HUES6 (cell line): ENCODE results near the gene OSTM1.

ENCODE experiments used
- H3K27ac ChIP-seq: 2 replicates; pipeline ENCODE4 v1.7.0; 2013; ENCODE audit warnings: low read depth, mild to moderate bottlenecking, low read length, inconsistent platforms
- H3K27me3 ChIP-seq: 2 replicates; pipeline ENCODE4 v1.6.1; 2013; ENCODE audit warnings: low read length; ENCODE audit not compliant: control insufficient read depth, insufficient read depth
- H3K36me3 ChIP-seq: 2 replicates; pipeline ENCODE4 v1.6.1; 2013; ENCODE audit warnings: low read length; ENCODE audit not compliant: control insufficient read depth, insufficient read depth
- H3K4me1 ChIP-seq: 2 replicates; pipeline ENCODE4 v1.6.1; 2013; ENCODE audit warnings: low read length; ENCODE audit not compliant: control insufficient read depth, insufficient read depth
- H3K4me3 ChIP-seq: 2 replicates; pipeline ENCODE4 v1.5.1; 2013; ENCODE audit warnings: low read depth, low read length
- H3K9ac ChIP-seq: one replicate; pipeline ENCODE4 v1.6.1; 2013; ENCODE audit warnings: mild to moderate bottlenecking, low read length
- H3K9me3 ChIP-seq: 2 replicates; pipeline ENCODE4 v1.6.1; 2013; ENCODE audit warnings: low read depth, low read length; ENCODE audit not compliant: control insufficient read depth, insufficient read depth

OSTM1 gene

GRCh38 chr6:108074359-108075144 is at the start of gene OSTM1:
Gene OSTM1, minus strand, starts transcription at chr6:108074741. Its CDS starts 90 bp downstream, at chr6:108074651.
- Histone ChIP-seq H3K27me3 (no peaks in the 10 kb centered on the region), H3K4me1 (peaks cover 19% of the 10 kb centered on the region), H3K4me3 (peak within 1 kb of the TSS; percentile 83), H3K27ac (peak within 1 kb of the TSS; percentile 71; the same call in 1 of the 2 replicates), H3K9me3 (no peaks in the 10 kb centered on the region), H3K9ac (peak within 1 kb of the TSS; percentile 92), H3K36me3 (no peaks in the 10 kb centered on the region)

- no peaks in the 10 kb centered on the region for H3K9me3 ChIP-seq
- no peak overlapping the region for H3K27ac ChIP-seq
- H3K4me3 ChIP-seq: no peak overlapping the region
- H3K36me3 ChIP-seq: no peaks in the 10 kb centered on the region
- peaks cover 33% of the 10 kb centered on the region for H3K4me1 ChIP-seq
- no peak overlapping the region for H3K9ac ChIP-seq
- peaks cover 100% of the 10 kb centered on the region for H3K27me3 ChIP-seq
Observed at GRCh38 chr6:108123946-108124345, 49.4 kb upstream of the OSTM1 start.

GRCh38 chr6:108123481-108123929 is 49.0 kb upstream of the OSTM1 start:
- Histone ChIP-seq H3K9me3 (no peaks in the 10 kb centered on the region), H3K36me3 (no peaks in the 10 kb centered on the region), H3K27me3 (peaks cover 100% of the 10 kb centered on the region), H3K9ac (no peak overlapping the region), H3K4me1 (peaks cover 37% of the 10 kb centered on the region), H3K27ac (no peak overlapping the region), H3K4me3 (no peak overlapping the region)

- no peaks in the 10 kb centered on the region for H3K9me3 ChIP-seq
- H3K4me1 ChIP-seq: peaks cover 42% of the 10 kb centered on the region
- no peak overlapping the region for H3K9ac ChIP-seq
- no peak overlapping the region for H3K4me3 ChIP-seq
- peaks cover 99% of the 10 kb centered on the region for H3K27me3 ChIP-seq
- H3K27ac ChIP-seq: no peak overlapping the region
- no peaks in the 10 kb centered on the region for H3K36me3 ChIP-seq
Observed at GRCh38 chr6:108121612-108122011, 47.1 kb upstream of the OSTM1 start.

GRCh38 chr6:108120311-108120710 is 45.8 kb upstream of the OSTM1 start:
- H3K9me3 ChIP-seq: no peaks in the 10 kb centered on the region
- H3K4me3 ChIP-seq: peak overlapping the region; percentile 53; the same call in 1 of the 2 replicates
- H3K36me3 ChIP-seq: no peaks in the 10 kb centered on the region
- peaks cover 99% of the 10 kb centered on the region for H3K27me3 ChIP-seq
- H3K9ac ChIP-seq: no peak overlapping the region
- H3K4me1 ChIP-seq: peaks cover 45% of the 10 kb centered on the region
- H3K27ac ChIP-seq: no peak overlapping the region

- Histone ChIP-seq H3K27ac (no peak overlapping the region), H3K9ac (no peak overlapping the region), H3K9me3 (no peaks in the 10 kb centered on the region), H3K27me3 (peaks cover 99% of the 10 kb centered on the region), H3K36me3 (no peaks in the 10 kb centered on the region), H3K4me1 (peaks cover 51% of the 10 kb centered on the region), H3K4me3 (peak overlapping the region; percentile 53)
Observed at GRCh38 chr6:108119769-108120141, 45.2 kb upstream of the OSTM1 start.

GRCh38 chr6:108118810-108119768 is 44.5 kb upstream of the OSTM1 start:
- Histone ChIP-seq H3K36me3 (no peaks in the 10 kb centered on the region), H3K4me1 (peaks cover 53% of the 10 kb centered on the region), H3K27ac (no peak overlapping the region), H3K9me3 (no peaks in the 10 kb centered on the region), H3K9ac (no peak overlapping the region), H3K4me3 (peak overlapping the region; percentile 53), H3K27me3 (peaks cover 99% of the 10 kb centered on the region)

GRCh38 chr6:108118359-108118724 is 43.8 kb upstream of the OSTM1 start:
- no peak overlapping the region for H3K9ac ChIP-seq
- peak overlapping the region; percentile 56 for H3K4me3 ChIP-seq
- H3K4me1 ChIP-seq: peaks cover 52% of the 10 kb centered on the region
- peaks cover 99% of the 10 kb centered on the region for H3K27me3 ChIP-seq
- no peaks in the 10 kb centered on the region for H3K36me3 ChIP-seq
- no peaks in the 10 kb centered on the region for H3K9me3 ChIP-seq
- H3K27ac ChIP-seq: no peak overlapping the region

- no peak overlapping the region for H3K9ac ChIP-seq
- no peak overlapping the region for H3K27ac ChIP-seq
- H3K36me3 ChIP-seq: no peaks in the 10 kb centered on the region
- no peaks in the 10 kb centered on the region for H3K9me3 ChIP-seq
- peak overlapping the region; percentile 56 for H3K4me3 ChIP-seq
- H3K27me3 ChIP-seq: peaks cover 99% of the 10 kb centered on the region
- H3K4me1 ChIP-seq: peaks cover 47% of the 10 kb centered on the region
Observed at GRCh38 chr6:108117427-108118358, 43.2 kb upstream of the OSTM1 start.
